ENCODE data around the gene CDC42SE2. TPM values are rescaled to one million over a fixed set of nuclear protein-coding genes. Genes with fewer than 3 reads are reported as not detected.

The CDC42SE2 gene
- polyA plus RNA-seq, 3 donors, result 34.4 to 135 (median 92.6) TPM

DNA sequence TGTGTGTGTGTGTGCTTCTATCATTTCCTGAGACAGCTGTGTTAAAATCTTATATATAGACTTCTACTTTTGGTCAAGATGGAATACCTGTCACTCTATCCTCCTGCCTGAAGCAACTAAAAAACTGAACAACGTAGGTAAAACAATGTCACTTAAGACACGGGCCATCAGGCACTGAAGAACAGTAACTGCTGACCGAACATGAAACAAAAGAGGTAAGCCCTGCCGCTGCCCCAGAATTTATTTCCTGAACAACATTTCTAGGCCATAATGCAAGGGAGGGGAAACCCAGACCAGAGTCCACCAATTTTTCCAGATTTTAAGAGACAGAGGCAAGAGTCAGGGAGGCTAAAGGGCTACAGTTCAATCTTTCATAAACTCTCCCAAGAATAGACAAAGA, 156.0 kb downstream of the CDC42SE2 start:
- Mint-ChIP-seq H3K9me3 (no peaks in the 10 kb centered on the region), H3K27me3 (ENCODE audit: low read depth in 3 of 3) (no peaks in the 10 kb centered on the region), H3K27ac (peak overlapping the region in 1 of 7 donors; percentile 5), H3K36me3 (peaks cover 30 to 34% of the 10 kb centered on the region in 2 donors), H3K4me1 (peaks cover 8% of the 10 kb centered on the region), H3K4me3 (no peak overlapping the region)
- intact Hi-C loops (cut with micrococcal nuclease), result loop anchor here in 1 of 2 donors (10.0 kb wide), 2 partner anchors 585 to 1645 kb away; no protein-coding TSS in a partner anchor
- no peaks in the 10 kb centered on the region for H3K79me2 ChIP-seq (ENCODE audit: insufficient read depth, low read length)
- H3K4me1 ChIP-seq (ENCODE audit: control insufficient read depth in 1 of 2, insufficient read depth in 2 of 2, low read length in 2 of 2), result no peaks in the 10 kb centered on the region
- H3K4me3 ChIP-seq (replicated peaks in 1 of 3; ENCODE audit: low read depth in 2 of 3, low read length in 3 of 3), result no peak overlapping the region
- 62% methylated on average over 3 of the region's 4 CpGs for WGBS (ENCODE audit: insufficient coverage)
- DNase-seq, result no peak
- H4K20me1 ChIP-seq (ENCODE audit: insufficient read depth, low read length), result no peaks in the 10 kb centered on the region
- no peaks in the 10 kb centered on the region for H3K27me3 ChIP-seq (ENCODE audit: control insufficient read depth in 2 of 2, insufficient read depth in 2 of 2, low read length in 2 of 2)
- no peak overlapping the region for H2AFZ ChIP-seq (ENCODE audit: insufficient read depth, low read depth, low read length, poor library complexity, severe bottlenecking)
- TF ChIP-seq, protein P1, sequence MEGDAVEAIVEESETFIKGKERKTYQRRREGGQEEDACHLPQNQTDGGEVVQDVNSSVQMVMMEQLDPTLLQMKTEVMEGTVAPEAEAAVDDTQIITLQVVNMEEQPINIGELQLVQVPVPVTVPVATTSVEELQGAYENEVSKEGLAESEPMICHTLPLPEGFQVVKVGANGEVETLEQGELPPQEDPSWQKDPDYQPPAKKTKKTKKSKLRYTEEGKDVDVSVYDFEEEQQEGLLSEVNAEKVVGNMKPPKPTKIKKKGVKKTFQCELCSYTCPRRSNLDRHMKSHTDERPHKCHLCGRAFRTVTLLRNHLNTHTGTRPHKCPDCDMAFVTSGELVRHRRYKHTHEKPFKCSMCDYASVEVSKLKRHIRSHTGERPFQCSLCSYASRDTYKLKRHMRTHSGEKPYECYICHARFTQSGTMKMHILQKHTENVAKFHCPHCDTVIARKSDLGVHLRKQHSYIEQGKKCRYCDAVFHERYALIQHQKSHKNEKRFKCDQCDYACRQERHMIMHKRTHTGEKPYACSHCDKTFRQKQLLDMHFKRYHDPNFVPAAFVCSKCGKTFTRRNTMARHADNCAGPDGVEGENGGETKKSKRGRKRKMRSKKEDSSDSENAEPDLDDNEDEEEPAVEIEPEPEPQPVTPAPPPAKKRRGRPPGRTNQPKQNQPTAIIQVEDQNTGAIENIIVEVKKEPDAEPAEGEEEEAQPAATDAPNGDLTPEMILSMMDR (IDR thresholded peaks at IDR 0.05), result no peak
- H3K9ac ChIP-seq (ENCODE audit: insufficient read depth, low read length, poor library complexity, severe bottlenecking), result no peak overlapping the region
- no peak overlapping the region for H3K4me2 ChIP-seq (replicated peaks; ENCODE audit: extremely low read depth, low read length, poor library complexity, severe bottlenecking)
- peaks cover 21 to 22% of the 10 kb centered on the region in 2 donors for H3K36me3 ChIP-seq (replicated peaks in 1 of 2; ENCODE audit: control insufficient read depth in 1 of 2, insufficient read depth in 2 of 2, low read length in 2 of 2)
- no peaks in the 10 kb centered on the region for H3K9me3 ChIP-seq (replicated peaks in 1 of 2; ENCODE audit: control insufficient read depth in 1 of 2, insufficient read depth in 1 of 2, low read length in 2 of 2)
- no peak overlapping the region for H3K27ac ChIP-seq (ENCODE audit: low read depth in 1 of 2, low read length in 2 of 2)

DNA sequence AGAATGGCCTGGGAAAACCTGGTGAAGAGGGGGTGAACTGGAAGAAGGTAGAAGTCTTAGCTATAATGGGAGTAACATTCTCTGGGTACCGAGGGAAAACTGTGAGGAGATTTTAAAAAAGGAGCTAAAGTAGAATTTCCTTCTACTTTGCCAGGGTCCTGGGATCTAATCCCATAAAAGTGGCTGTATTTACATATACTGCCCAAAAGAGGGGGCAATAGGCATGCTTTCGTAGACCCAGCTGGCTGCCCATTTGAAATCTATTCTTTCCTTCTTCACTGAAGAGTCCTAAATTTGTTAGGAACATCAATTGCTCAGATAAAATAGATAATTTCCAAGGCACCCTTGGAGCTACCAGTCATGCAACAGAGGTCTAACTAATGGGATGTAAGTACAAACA, 159.2 kb downstream of the CDC42SE2 start:
- DNase-seq, result peak in 1 of 3 donors; percentile 9
- Histone ChIP-seq H3K9ac (ENCODE audit: insufficient read depth, low read length, poor library complexity, severe bottlenecking) (no peak overlapping the region), H3K4me2 (replicated peaks; ENCODE audit: extremely low read depth, low read length, poor library complexity, severe bottlenecking) (no peak overlapping the region), H2AFZ (ENCODE audit: insufficient read depth, low read depth, low read length, poor library complexity, severe bottlenecking) (no peak overlapping the region), H3K27me3 (ENCODE audit: control insufficient read depth in 2 of 2, insufficient read depth in 2 of 2, low read length in 2 of 2) (no peaks in the 10 kb centered on the region), H3K4me1 (ENCODE audit: control insufficient read depth in 1 of 2, insufficient read depth in 2 of 2, low read length in 2 of 2) (no peaks in the 10 kb centered on the region), H3K4me3 (replicated peaks in 1 of 3; ENCODE audit: low read depth in 2 of 3, low read length in 3 of 3) (no peak overlapping the region), H4K20me1 (ENCODE audit: insufficient read depth, low read length) (no peaks in the 10 kb centered on the region), H3K36me3 (replicated peaks in 1 of 2; ENCODE audit: control insufficient read depth in 1 of 2, insufficient read depth in 2 of 2, low read length in 2 of 2) (peaks cover 38 to 48% of the 10 kb centered on the region in 2 donors), H3K79me2 (ENCODE audit: insufficient read depth, low read length) (no peaks in the 10 kb centered on the region), H3K27ac (ENCODE audit: low read depth in 1 of 2, low read length in 2 of 2) (no peak overlapping the region), H3K9me3 (replicated peaks in 1 of 2; ENCODE audit: control insufficient read depth in 1 of 2, insufficient read depth in 1 of 2, low read length in 2 of 2) (no peaks in the 10 kb centered on the region)
- Mint-ChIP-seq H3K27ac (peak overlapping the region in 2 of 7 donors; percentile 26 to 71), H3K9me3 (no peaks in the 10 kb centered on the region), H3K27me3 (ENCODE audit: low read depth in 3 of 3) (no peaks in the 10 kb centered on the region), H3K4me3 (no peak overlapping the region), H3K4me1 (no peaks in the 10 kb centered on the region), H3K36me3 (peaks cover 46 to 54% of the 10 kb centered on the region in 2 donors)
- TF ChIP-seq, protein P1 (IDR thresholded peaks at IDR 0.05), result peak; percentile 57
- intact Hi-C loops (cut with micrococcal nuclease), result loop anchor here in 1 of 2 donors (10.0 kb wide), 1 partner anchor 582 kb away; no protein-coding TSS in a partner anchor
- WGBS (ENCODE audit: insufficient coverage), result no CpG with 5 or more reads among the region's 2 CpGs
